Neural cell (in vitro differentiated cells): Measurements from ENCODE around the gene CDH4.

Experiments
- CTCF ChIP-seq: fragments of 450-650 bp; IDR thresholded peaks from 2 replicates; pipeline ENCODE4 v1.5.1; 2014; ENCODE audit warnings: antibody characterized with exemption, mild to moderate bottlenecking, moderate library complexity; ENCODE audit not compliant: poor library complexity, severe bottlenecking
- EP300 ChIP-seq: fragments of 450-650 bp; conservative IDR thresholded peaks from 2 replicates; pipeline ENCODE4 v1.6.1; 2014; ENCODE audit warnings: antibody characterized with exemption, mild to moderate bottlenecking, moderate library complexity; ENCODE audit not compliant: poor library complexity, severe bottlenecking
- EZH2 ChIP-seq: fragments of 200-600, 300-800 bp; shearing (Covaris generic), sonication (generic); IDR thresholded peaks from 2 replicates; pipeline ENCODE4 v1.6.1; 2014; ENCODE audit warnings: antibody characterized with exemption, low read length, borderline replicate concordance, mild to moderate bottlenecking; ENCODE audit not compliant: insufficient read depth, poor library complexity, severe bottlenecking
- MXI1 ChIP-seq: fragments of 450-650 bp; conservative IDR thresholded peaks from 2 replicates; pipeline ENCODE4 v1.6.1; 2014; ENCODE audit warnings: antibody characterized with exemption, mild to moderate bottlenecking; ENCODE audit not compliant: poor library complexity, severe bottlenecking
- POLR2AphosphoS5 ChIP-seq: IDR thresholded peaks from 2 replicates; pipeline ENCODE4 v1.6.1; 2012
- RAD21 ChIP-seq: fragments of 450-650 bp; conservative IDR thresholded peaks from 2 replicates; pipeline ENCODE4 v1.6.1; 2014; ENCODE audit warnings: antibody characterized with exemption, mild to moderate bottlenecking, moderate library complexity
- SMC3 ChIP-seq: fragments of 450-650 bp; conservative IDR thresholded peaks from 2 replicates; pipeline ENCODE4 v1.6.1; 2014; ENCODE audit warnings: antibody characterized with exemption, mild to moderate bottlenecking, moderate library complexity; ENCODE audit not compliant: poor library complexity

- TF ChIP-seq CTCF (no peak), EP300 (no peak), EZH2 (no peak), RAD21 (no peak), POLR2AphosphoS5 (no peak), SMC3 (no peak), MXI1 (no peak)
Observed at GRCh38 chr20:61690150-61690549, 438.1 kb downstream of the CDH4 start.
